Measurements from ENCODE around the gene CCDC80.

CCDC80 gene

GRCh38 chr3:112623717-112624116 is 17.2 kb downstream of the CCDC80 start:
- no peak for TF ChIP-seq CTCF (conservative IDR thresholded peaks at IDR 0.05; ENCODE audit: low read depth, low read length)
- H3K4me3 ChIP-seq (ENCODE audit: low read depth, low read length) = no peak overlapping the region
- no peak for DNase-seq (ENCODE audit: low read depth)

GRCh38 chr3:112623213-112623612 is 17.7 kb downstream of the CCDC80 start:
- TF ChIP-seq CTCF (conservative IDR thresholded peaks at IDR 0.05; ENCODE audit: low read depth, low read length) = no peak
- DNase-seq (ENCODE audit: low read depth) = no peak
- no peak overlapping the region for H3K4me3 ChIP-seq (ENCODE audit: low read depth, low read length)

GRCh38 chr3:112619295-112619694 is 21.6 kb downstream of the CCDC80 start:
- no peak for TF ChIP-seq CTCF (conservative IDR thresholded peaks at IDR 0.05; ENCODE audit: low read depth, low read length)
- DNase-seq (ENCODE audit: low read depth) = peak; percentile 62
- H3K4me3 ChIP-seq (ENCODE audit: low read depth, low read length) = no peak overlapping the region

GRCh38 chr3:112617285-112617684 is 23.7 kb downstream of the CCDC80 start:
- no peak for DNase-seq (ENCODE audit: low read depth)
- no peak overlapping the region for H3K4me3 ChIP-seq (ENCODE audit: low read depth, low read length)
- no peak for TF ChIP-seq CTCF (conservative IDR thresholded peaks at IDR 0.05; ENCODE audit: low read depth, low read length)

GRCh38 chr3:112615989-112616731 is 24.8 kb downstream of the CCDC80 start:
- TF ChIP-seq CTCF (conservative IDR thresholded peaks at IDR 0.05; ENCODE audit: low read depth, low read length) = no peak
- DNase-seq (ENCODE audit: low read depth) = no peak
- H3K4me3 ChIP-seq (ENCODE audit: low read depth, low read length) = no peak overlapping the region

- H3K4me3 ChIP-seq (ENCODE audit: low read depth, low read length) = no peak overlapping the region
- no peak for DNase-seq (ENCODE audit: low read depth)
- TF ChIP-seq CTCF (conservative IDR thresholded peaks at IDR 0.05; ENCODE audit: low read depth, low read length) = no peak
Measured at GRCh38 chr3:112611752-112612515, 29.0 kb downstream of the CCDC80 start.
